ENCODE results near the gene NMB. TPM values are rescaled to one million over a fixed set of nuclear protein-coding genes. Genes with fewer than 3 reads are reported as not detected.

NMB gene
- total RNA-seq, 3 donors from 2014 or later = 9.1 to 12.0 (median 9.3) TPM

- ATAC-seq (no peak), DNase-seq (no peak)
- H3K4me3 Mint-ChIP-seq = no peak overlapping the region
- no peaks in the 10 kb centered on the region for H3K9me3 Mint-ChIP-seq
- H3K27me3 Mint-ChIP-seq (ENCODE audit: low read depth) = no peaks in the 10 kb centered on the region
- peaks cover 34% of the 10 kb centered on the region for H3K36me3 Mint-ChIP-seq (ENCODE audit: insufficient read depth)
- peaks cover 31% of the 10 kb centered on the region for H3K4me1 Mint-ChIP-seq (ENCODE audit: low read depth)
Observed at GRCh38 chr15:84668221-84668982, 10.4 kb upstream of the NMB start.

DNA sequence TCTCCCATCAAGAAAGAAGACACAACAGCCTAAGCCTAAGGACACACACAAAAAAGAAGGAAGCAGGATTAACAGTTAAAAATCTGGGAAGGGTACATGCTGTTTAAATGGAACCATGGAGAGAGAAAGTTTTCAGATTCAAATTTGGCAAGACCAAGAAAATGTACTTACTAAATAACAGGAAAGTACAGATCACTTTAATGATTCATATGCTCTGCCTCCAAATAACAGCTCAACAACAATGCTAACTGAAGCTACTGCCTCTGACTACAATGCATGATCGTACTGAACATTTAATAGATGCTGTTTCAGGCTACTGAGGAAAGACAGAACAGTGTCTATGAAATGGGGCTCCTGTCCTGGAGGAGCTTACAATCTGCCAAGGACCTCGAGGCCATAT is 8.4 kb upstream of the NMB start:
- Mint-ChIP-seq H3K4me3 (no peak overlapping the region), H3K9me3 (no peaks in the 10 kb centered on the region), H3K4me1 (ENCODE audit: low read depth) (peaks cover 30% of the 10 kb centered on the region), H3K27me3 (ENCODE audit: low read depth) (no peaks in the 10 kb centered on the region), H3K36me3 (ENCODE audit: insufficient read depth) (peaks cover 32% of the 10 kb centered on the region)
- ATAC-seq (no peak), DNase-seq (no peak)

DNA sequence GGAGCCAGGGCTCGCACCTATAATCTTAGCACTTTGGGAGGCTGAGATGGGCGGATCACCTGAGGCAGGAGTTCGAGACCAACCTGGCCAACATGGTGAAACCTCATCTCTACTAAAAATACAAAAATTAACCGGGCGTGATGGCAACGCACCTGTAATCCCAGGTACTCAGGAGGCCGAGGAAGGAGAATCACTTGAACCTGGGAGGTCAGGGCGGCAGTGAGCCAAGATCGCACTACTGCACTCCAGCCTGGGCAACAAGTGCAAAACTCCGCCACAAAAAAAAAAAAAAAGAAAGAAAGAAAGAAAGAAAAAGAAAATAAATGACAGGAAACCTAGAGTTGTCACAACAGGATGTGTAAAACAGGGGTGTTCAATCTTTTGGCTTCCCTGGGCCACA is 3.0 kb upstream of the NMB start:
- Mint-ChIP-seq H3K4me3 (no peak overlapping the region), H3K9me3 (no peaks in the 10 kb centered on the region), H3K27me3 (ENCODE audit: low read depth) (no peaks in the 10 kb centered on the region), H3K36me3 (ENCODE audit: insufficient read depth) (peaks cover 3% of the 10 kb centered on the region), H3K4me1 (ENCODE audit: low read depth) (peaks cover 21% of the 10 kb centered on the region)
- DNase-seq (no peak), ATAC-seq (no peak)

DNA sequence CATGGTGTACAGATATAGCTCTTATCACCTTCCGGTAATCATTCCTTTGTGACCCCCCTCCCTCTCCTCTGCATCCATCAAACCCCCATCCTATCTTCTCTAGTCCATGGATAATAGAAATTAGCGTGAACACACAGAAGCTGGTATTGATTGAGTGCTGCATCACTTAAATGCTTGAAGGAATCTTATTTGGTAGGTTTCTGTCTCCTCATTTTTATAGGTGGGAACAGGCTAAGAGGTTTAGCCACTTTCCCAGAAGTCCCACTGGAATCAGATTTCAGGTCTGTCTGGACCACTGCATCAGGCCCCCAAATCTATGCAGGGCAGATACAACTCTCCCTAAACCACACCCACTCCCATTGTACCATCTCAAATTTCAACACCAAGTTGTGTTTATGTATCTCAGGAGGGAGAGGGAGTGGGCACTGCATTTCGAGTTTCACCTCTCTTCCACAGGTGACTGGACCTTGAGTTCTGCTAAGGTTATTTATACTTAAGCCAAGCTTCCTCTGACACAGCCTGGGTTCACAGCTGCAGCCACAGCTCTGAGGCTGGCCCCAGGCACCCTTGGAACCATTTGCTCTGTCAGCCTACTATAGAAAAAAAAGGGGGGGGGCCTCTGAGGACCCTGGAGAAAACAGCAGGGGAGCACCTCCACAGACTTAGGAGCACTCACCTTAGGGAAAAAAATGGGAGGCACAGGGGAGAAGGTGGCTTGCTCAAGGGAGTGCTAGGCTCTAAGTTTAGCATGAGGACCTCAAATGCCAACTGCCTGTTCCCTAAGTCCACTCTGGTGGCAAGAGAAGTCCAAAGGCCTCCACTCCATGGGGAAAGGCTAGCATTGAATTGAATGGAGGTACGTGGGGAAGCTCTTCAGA is 2.1 kb upstream of the NMB start:
- no peaks in the 10 kb centered on the region for H3K27me3 Mint-ChIP-seq (ENCODE audit: low read depth)
- ATAC-seq = no peak
- no peak for DNase-seq
- H3K4me1 Mint-ChIP-seq (ENCODE audit: low read depth) = peaks cover 22% of the 10 kb centered on the region
- H3K9me3 Mint-ChIP-seq = no peaks in the 10 kb centered on the region
- H3K4me3 Mint-ChIP-seq = no peak overlapping the region
- H3K36me3 Mint-ChIP-seq (ENCODE audit: insufficient read depth) = no peaks in the 10 kb centered on the region

DNA sequence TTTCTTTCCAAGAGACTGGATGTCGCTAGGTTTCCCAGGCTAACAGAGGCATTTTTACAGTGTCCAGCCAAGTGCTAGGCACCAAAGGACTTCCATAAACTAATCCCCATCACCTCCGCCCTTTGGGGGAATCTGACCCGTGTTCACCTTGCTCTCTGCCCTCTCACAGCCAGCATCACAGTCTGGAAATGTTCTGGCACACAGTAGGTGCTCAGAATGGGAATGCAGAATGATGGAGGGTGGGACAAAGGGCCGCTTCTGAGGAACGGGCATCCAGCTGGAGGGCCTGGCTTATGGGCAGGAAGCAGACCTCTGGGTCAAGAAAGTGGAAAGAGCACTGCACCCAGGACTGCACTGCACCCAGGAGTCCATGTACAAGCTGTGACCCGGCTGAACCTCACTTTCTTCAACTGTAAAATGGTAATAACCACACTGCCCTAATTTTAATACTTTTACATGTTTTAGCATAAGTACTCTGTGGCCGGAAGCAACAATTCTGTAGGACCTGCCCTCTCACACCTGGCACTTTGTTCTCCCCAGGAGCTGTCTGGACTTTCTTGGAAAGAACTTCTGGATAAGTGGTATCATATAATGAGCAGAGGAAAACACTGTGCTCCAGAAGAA is 901 bp upstream of the NMB start:
- H3K4me3 Mint-ChIP-seq = peak overlapping the region; percentile 80
- DNase-seq = no peak
- no peaks in the 10 kb centered on the region for H3K36me3 Mint-ChIP-seq (ENCODE audit: insufficient read depth)
- H3K4me1 Mint-ChIP-seq (ENCODE audit: low read depth) = peaks cover 27% of the 10 kb centered on the region
- H3K27me3 Mint-ChIP-seq (ENCODE audit: low read depth) = no peaks in the 10 kb centered on the region
- no peaks in the 10 kb centered on the region for H3K9me3 Mint-ChIP-seq
- no peak for ATAC-seq

- peaks cover 33% of the 10 kb centered on the region for H3K4me1 Mint-ChIP-seq (ENCODE audit: low read depth)
- H3K9me3 Mint-ChIP-seq = no peaks in the 10 kb centered on the region
- peak overlapping the region; percentile 75 for H3K4me3 Mint-ChIP-seq
- H3K36me3 Mint-ChIP-seq (ENCODE audit: insufficient read depth) = no peaks in the 10 kb centered on the region
- H3K27me3 Mint-ChIP-seq (ENCODE audit: low read depth) = no peaks in the 10 kb centered on the region
- DNase-seq = no peak
- ATAC-seq = no peak
Observed at GRCh38 chr15:84657748-84658079, 285 bp downstream of the NMB start.

DNA sequence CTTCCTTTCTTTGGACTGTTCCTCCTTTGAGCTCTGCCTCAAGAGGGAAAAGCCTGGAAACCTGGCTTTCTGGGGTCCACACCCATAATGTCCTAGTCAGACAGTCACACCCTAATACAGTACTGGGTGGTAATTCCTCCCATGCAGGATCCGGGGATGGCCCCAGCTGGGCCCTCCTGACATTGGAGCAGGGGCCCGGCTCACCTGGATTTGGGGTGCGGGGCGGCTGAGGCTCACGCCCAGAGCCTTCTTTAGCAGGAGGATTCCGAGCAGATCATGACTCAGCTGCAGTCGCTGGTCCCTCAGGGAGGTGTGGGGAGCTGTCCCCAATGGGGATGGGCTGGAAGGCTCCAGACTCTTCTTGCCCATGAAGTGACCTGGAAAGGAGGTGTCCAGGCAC is 1.0 kb downstream of the NMB start:
- Mint-ChIP-seq H3K4me1 (ENCODE audit: low read depth) (peaks cover 38% of the 10 kb centered on the region), H3K4me3 (peak overlapping the region; percentile 75), H3K36me3 (ENCODE audit: insufficient read depth) (peaks cover 5% of the 10 kb centered on the region), H3K27me3 (ENCODE audit: low read depth) (no peaks in the 10 kb centered on the region), H3K9me3 (no peaks in the 10 kb centered on the region)
- no peak for ATAC-seq
- DNase-seq = no peak

- H3K4me3 Mint-ChIP-seq = peak overlapping the region; percentile 91
- DNase-seq (peak; percentile 73), ATAC-seq (peak; percentile 47 to 53)
- peaks cover 11% of the 10 kb centered on the region for H3K36me3 Mint-ChIP-seq (ENCODE audit: insufficient read depth)
- H3K27me3 Mint-ChIP-seq (ENCODE audit: low read depth) = no peaks in the 10 kb centered on the region
- no peaks in the 10 kb centered on the region for H3K9me3 Mint-ChIP-seq
- H3K4me1 Mint-ChIP-seq (ENCODE audit: low read depth) = peaks cover 44% of the 10 kb centered on the region
Observed at GRCh38 chr15:84654689-84655453, 3.1 kb downstream of the NMB start.

DNA sequence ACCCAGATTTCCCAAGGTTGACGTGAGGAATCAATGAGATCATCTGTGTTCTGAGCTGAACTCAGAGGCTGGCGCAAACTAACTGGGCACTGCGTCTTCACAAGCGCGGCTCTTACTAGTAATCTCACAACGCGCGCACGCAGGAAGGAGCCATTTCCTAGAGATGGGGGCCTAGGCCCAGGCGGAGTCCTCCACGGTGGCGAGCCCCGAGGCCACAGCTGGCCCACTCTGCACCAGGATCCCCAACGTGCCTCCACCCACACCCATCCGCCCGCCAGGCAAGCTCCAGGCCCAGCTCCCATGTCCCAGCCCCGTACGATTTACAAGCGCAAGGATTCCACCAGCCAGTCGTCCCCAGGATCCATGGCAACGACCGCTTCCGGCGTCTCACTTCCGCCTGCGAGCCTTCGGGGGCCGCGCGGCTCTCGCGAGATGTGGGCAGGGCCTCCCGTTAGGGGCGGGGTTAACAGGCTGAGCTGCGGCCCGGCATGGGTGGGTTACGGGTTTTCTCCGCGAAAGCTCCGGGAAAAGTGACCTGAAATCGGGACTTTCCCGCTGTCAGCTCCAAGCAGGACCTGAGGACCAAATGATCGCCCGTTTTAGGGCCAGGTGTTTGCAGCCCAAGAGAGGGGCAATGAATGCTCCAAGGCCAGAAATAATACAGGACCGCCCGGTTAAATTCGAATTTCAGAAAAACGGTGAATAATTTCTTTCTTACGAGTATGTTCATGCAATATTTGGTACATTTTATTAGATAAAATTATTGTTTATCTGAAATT is 3.9 kb downstream of the NMB start, which contains the start of gene WDR73:
TSS of gene WDR73 (minus strand) at position 374 of the 779 bp plus-strand sequence. CDS start at position 365, 9 bp downstream.
- ATAC-seq (peak; percentile 83 to 85), DNase-seq (peak; percentile 98)
- H3K27me3 Mint-ChIP-seq (ENCODE audit: low read depth) = no peaks in the 10 kb centered on the region
- peak within 1 kb of the TSS; percentile 91 for H3K4me3 Mint-ChIP-seq
- peaks cover 12% of the 10 kb centered on the region for H3K36me3 Mint-ChIP-seq (ENCODE audit: insufficient read depth)
- no peaks in the 10 kb centered on the region for H3K9me3 Mint-ChIP-seq
- peaks cover 37% of the 10 kb centered on the region for H3K4me1 Mint-ChIP-seq (ENCODE audit: low read depth)

GRCh38 chr15:84653584-84653909 is 4.5 kb downstream of the NMB start:
- Mint-ChIP-seq H3K4me3 (peak overlapping the region; percentile 91), H3K36me3 (ENCODE audit: insufficient read depth) (peaks cover 16% of the 10 kb centered on the region), H3K27me3 (ENCODE audit: low read depth) (no peaks in the 10 kb centered on the region), H3K9me3 (no peaks in the 10 kb centered on the region), H3K4me1 (ENCODE audit: low read depth) (peaks cover 35% of the 10 kb centered on the region)
- no peak for ATAC-seq
- no peak for DNase-seq

DNA sequence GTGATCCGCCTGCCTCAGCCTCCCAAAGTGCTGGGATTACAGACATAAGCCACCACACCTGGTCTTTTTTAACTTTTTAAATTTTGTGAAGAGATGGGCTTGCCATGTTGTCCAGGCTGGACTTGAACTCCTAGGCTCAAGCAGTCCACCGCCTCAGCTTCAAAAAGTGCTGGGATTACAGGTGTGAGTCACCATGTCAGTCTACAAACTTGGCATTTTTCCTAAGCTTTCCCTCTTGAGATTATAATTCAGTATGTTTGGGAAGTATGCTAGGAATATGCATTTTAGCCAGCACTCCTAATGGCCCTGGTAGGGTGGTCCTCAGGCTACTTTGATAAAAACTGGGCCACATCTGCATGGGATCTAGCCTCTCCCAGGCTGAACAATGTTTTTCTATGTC is 8.3 kb downstream of the NMB start:
- H3K4me3 Mint-ChIP-seq = no peak overlapping the region
- H3K4me1 Mint-ChIP-seq (ENCODE audit: low read depth) = peaks cover 20% of the 10 kb centered on the region
- H3K9me3 Mint-ChIP-seq = no peaks in the 10 kb centered on the region
- ATAC-seq (no peak), DNase-seq (no peak)
- H3K27me3 Mint-ChIP-seq (ENCODE audit: low read depth) = no peaks in the 10 kb centered on the region
- peaks cover 36% of the 10 kb centered on the region for H3K36me3 Mint-ChIP-seq (ENCODE audit: insufficient read depth)

- H3K36me3 Mint-ChIP-seq (ENCODE audit: insufficient read depth) = peaks cover 39% of the 10 kb centered on the region
- ATAC-seq = no peak
- no peak overlapping the region for H3K4me3 Mint-ChIP-seq
- DNase-seq = no peak
- H3K4me1 Mint-ChIP-seq (ENCODE audit: low read depth) = peaks cover 17% of the 10 kb centered on the region
- H3K27me3 Mint-ChIP-seq (ENCODE audit: low read depth) = no peaks in the 10 kb centered on the region
- no peaks in the 10 kb centered on the region for H3K9me3 Mint-ChIP-seq
Observed at GRCh38 chr15:84648539-84648938, 9.5 kb downstream of the NMB start.

DNA sequence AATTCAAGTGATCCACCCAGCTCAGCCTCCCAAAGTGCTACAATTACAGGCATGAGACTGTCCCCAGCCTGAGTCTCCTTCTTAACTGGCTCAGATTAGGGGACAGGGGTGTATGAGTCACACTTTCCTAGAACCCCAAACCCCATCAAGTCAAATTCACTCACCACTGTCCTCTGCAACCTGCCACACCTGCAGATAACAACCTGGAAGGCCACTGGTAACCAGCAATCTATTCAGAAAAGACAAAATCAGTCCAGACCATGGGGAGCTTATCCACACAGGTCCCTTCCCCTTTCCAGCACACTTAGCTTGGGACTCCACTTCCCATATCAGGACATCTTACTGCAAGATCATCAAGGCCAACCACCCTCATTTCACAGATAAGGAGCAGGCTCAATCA is 10.3 kb downstream of the NMB start:
- H3K4me1 Mint-ChIP-seq (ENCODE audit: low read depth) = peaks cover 13% of the 10 kb centered on the region
- H3K36me3 Mint-ChIP-seq (ENCODE audit: insufficient read depth) = peaks cover 45% of the 10 kb centered on the region
- H3K4me3 Mint-ChIP-seq = no peak overlapping the region
- H3K27me3 Mint-ChIP-seq (ENCODE audit: low read depth) = no peaks in the 10 kb centered on the region
- ATAC-seq (no peak), DNase-seq (no peak)
- H3K9me3 Mint-ChIP-seq = no peaks in the 10 kb centered on the region
